K562 (cell line): ENCODE measurements around the gene TXNRD1. TPM values are rescaled to one million over a fixed set of nuclear protein-coding genes. Genes with fewer than 3 reads are reported as not detected.

Experiments used
- CBFA2T2 ChIP-seq: fragments of 450-650 bp; conservative IDR thresholded peaks from 2 replicates; pipeline ENCODE4 v1.6.1; 2017; ENCODE audit warnings: mild to moderate bottlenecking
- CTCF ChIP-seq, 3 experiments: IDR thresholded peaks in 2 of 3; conservative IDR thresholded peaks in 1 of 3; 2 replicates each; pipeline ENCODE4 v1.5.1; 2011 to 2012; ENCODE audit warnings: low read length in 3 of 3, mild to moderate bottlenecking in 3 of 3, control low read depth in 2 of 3, improper control_type of control experiment in 1 of 3, inconsistent platforms in 1 of 3, low read depth in 1 of 3, mixed read lengths in 1 of 3, moderate library complexity in 1 of 3; ENCODE audit not compliant: insufficient read depth in 2 of 3
- DEAF1 ChIP-seq: fragments of 450-650 bp; formaldehyde crosslinking; IDR thresholded peaks from 2 replicates; pipeline ENCODE4 v1.4.0; 2020; ENCODE audit warnings: mild to moderate bottlenecking, moderate library complexity
- DLX4 ChIP-seq: fragments of 250-450 bp; sonication (Bioruptor Pico); IDR thresholded peaks from 2 replicates; pipeline ENCODE4 v1.6.1; 2021; ENCODE audit warnings: mild to moderate bottlenecking
- ESRRA ChIP-seq: fragments of 450-650 bp; IDR thresholded peaks from 2 replicates; pipeline ENCODE4 v1.6.1; 2014; ENCODE audit warnings: low read depth, mild to moderate bottlenecking, moderate library complexity, borderline replicate concordance
- HDAC3 ChIP-seq: fragments of 450-650 bp; IDR thresholded peaks from 2 replicates; pipeline ENCODE4 v1.6.1; 2018; ENCODE audit warnings: borderline replicate concordance, mild to moderate bottlenecking, moderate library complexity; ENCODE audit not compliant: partially characterized antibody
- MAFF ChIP-seq: IDR thresholded peaks from 2 replicates; pipeline ENCODE4 v1.6.1; 2012; ENCODE audit warnings: low read length, improper control_type of control experiment
- MYC ChIP-seq, 2 experiments: fragments of 250-450 bp in 1 of 2; sonication (Bioruptor Pico) in 1 of 2; IDR thresholded peaks; 2 replicates each; pipeline versions ENCODE4 v1.5.1 to v1.6.1; 2012 to 2021; ENCODE audit warnings: low read depth in 2 of 2, borderline replicate concordance in 1 of 2, improper control_type of control experiment in 1 of 2, low read length in 1 of 2, mild to moderate bottlenecking in 1 of 2, moderate library complexity in 1 of 2
- NR2C2 ChIP-seq, 2 experiments: fragments of 200-800 bp in 1 of 2; sonication (Bioruptor generic) in 1 of 2; sonication (generic) in 1 of 2; formaldehyde crosslinking in 1 of 2; IDR thresholded peaks; 2 replicates each; pipeline versions ENCODE4 v1.6.1 to v1.8.0; 2016 to 2022; ENCODE audit warnings: mild to moderate bottlenecking in 1 of 2, missing compliant biosample characterization in 1 of 2, missing genetic modification characterization in 1 of 2, missing genetic modification reagents in 1 of 2
- OTX1 ChIP-seq: fragments of 450-650 bp; formaldehyde crosslinking; IDR thresholded peaks from 2 replicates; pipeline ENCODE4 v1.4.0; 2022; ENCODE audit warnings: mild to moderate bottlenecking
- RBM15 ChIP-seq: fragments of 200-400 bp; formaldehyde crosslinking; IDR thresholded peaks from 2 replicates; pipeline ENCODE4 v1.6.1; 2018; ENCODE audit warnings: mild to moderate bottlenecking, low read length, moderate library complexity; ENCODE audit not compliant: insufficient read depth
- STAG1 ChIP-seq: sonication (generic); formaldehyde crosslinking; IDR thresholded peaks from 2 replicates; pipeline ENCODE4 v1.5.0; 2020; ENCODE audit warnings: missing genetic modification reagents, borderline replicate concordance
- TBP ChIP-seq: optimal IDR thresholded peaks from 2 replicates; pipeline ENCODE3; 2011; ENCODE audit warnings: low read depth, low read length, improper control_type of control experiment
- YY1 ChIP-seq, 3 experiments: IDR thresholded peaks; 2 replicates each; pipeline ENCODE4 v1.6.1; 2011; ENCODE audit warnings: low read length in 2 of 3, mild to moderate bottlenecking in 2 of 3, moderate library complexity in 2 of 3, borderline replicate concordance in 1 of 3, control low read depth in 1 of 3, low read depth in 1 of 3; ENCODE audit not compliant: insufficient read depth in 3 of 3, insufficient replicate concordance in 2 of 3, control insufficient read depth in 1 of 3, insufficient read length in 1 of 3; ENCODE audit errors: extremely low read depth in 1 of 3
- ZC3H11A ChIP-seq: IDR thresholded peaks from 2 replicates; pipeline ENCODE4 v1.6.1; 2012; ENCODE audit warnings: low read depth, low read length, improper control_type of control experiment
- ZNF23 ChIP-seq: fragments of 250-450 bp; sonication (Bioruptor Pico); IDR thresholded peaks from 2 replicates; pipeline ENCODE4 v1.4.0; 2020; ENCODE audit warnings: mild to moderate bottlenecking
- ZNF24 ChIP-seq: fragments of 450-650 bp; IDR thresholded peaks from 2 replicates; pipeline ENCODE4 v1.6.1; 2016
- polyA plus RNA-seq, 8 experiments: library from polyadenylated mRNA; depleted of rRNA in 4 of 8; stranded (reverse) in 5 of 8; unstranded in 3 of 8; fragments of >200 nt; fragmentation: Nextera tagmentation in 2 of 8; fragmentation: Illumina TruSeq in 1 of 8; extraction: Ambion mirVana in 2 of 8; extraction: Trizol in 1 of 8; gene quantifications; 2 replicates each; pipeline versions ENCODE4 v1.2.1 to v1.2.3, GENCODE V29; 2011 to 2014; ENCODE audit warnings: inconsistent platforms in 1 of 8, missing spikeins in 1 of 8
- total RNA-seq, 7 experiments: library from RNA; depleted of rRNA in 6 of 7; stranded (reverse); fragments of >200 nt in 6 of 7; fragmentation: Illumina TruSeq in 2 of 7; extraction: Trizol in 2 of 7; gene quantifications; 2 replicates each; pipeline versions ENCODE4 v1.2.1 to v1.2.3, GENCODE V29; 2011 to 2021; ENCODE audit warnings: low replicate concordance in 1 of 7
- TF ChIP-seq, protein P1 (sequence below): fragments of 150-350 bp; conservative IDR thresholded peaks from 2 replicates; pipeline ENCODE4 v1.6.1; 2014; ENCODE audit warnings: low read length
- TF ChIP-seq, protein P2 (sequence below): fragments of 250-450 bp; sonication (Bioruptor Pico); IDR thresholded peaks from 2 replicates; pipeline ENCODE4 v1.8.0; 2021; ENCODE audit warnings: moderate library complexity, mild to moderate bottlenecking, inconsistent platforms

TXNRD1 gene
- total and polyA plus RNA-seq, 9 of the 15 experiments (the other 6 are each of a cell fraction or from before 2014, with no cell fraction given): 107 to 189 (median 146) TPM

DNA sequence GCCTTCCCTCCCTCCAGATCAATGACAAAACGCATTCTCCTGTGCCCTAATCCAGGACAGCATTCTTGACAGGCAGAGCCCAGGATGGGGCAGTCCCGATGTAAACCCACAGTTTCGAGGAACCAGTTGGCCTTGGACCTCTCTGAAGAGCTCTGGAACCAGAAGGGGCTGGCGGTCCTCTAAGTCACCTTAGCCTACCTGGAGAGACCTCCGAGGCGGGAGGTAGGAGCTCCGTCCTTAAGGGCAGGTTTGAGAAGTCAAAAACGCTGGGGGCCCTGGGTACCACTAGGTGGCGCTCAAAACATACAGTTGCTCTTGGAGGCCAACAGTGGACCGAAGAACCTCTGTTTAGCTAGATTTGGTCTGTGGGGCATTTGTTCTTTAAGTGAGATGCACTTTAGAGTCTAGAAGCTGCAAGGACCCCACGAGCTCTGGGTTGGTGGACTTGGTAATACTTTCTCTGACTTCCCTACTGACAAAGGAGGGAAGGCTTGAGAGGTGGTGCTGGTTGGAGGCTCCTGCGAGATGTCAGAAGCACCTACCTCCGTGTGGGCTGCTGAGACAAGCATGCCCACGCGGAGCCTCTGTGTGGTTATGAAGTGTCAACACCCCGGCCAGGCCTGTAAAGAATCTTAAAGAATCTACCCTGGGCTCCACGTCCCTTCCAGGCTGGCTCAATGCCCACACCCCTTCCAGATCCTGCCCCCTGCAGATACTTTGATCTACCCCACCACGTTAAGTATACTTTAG lies 166.3 kb downstream of the TXNRD1 start (continued):
- no peak for TF ChIP-seq DLX4
- TF ChIP-seq DEAF1 (CRISPR knock-in tag): peak; percentile 94
- TF ChIP-seq, protein P1, sequence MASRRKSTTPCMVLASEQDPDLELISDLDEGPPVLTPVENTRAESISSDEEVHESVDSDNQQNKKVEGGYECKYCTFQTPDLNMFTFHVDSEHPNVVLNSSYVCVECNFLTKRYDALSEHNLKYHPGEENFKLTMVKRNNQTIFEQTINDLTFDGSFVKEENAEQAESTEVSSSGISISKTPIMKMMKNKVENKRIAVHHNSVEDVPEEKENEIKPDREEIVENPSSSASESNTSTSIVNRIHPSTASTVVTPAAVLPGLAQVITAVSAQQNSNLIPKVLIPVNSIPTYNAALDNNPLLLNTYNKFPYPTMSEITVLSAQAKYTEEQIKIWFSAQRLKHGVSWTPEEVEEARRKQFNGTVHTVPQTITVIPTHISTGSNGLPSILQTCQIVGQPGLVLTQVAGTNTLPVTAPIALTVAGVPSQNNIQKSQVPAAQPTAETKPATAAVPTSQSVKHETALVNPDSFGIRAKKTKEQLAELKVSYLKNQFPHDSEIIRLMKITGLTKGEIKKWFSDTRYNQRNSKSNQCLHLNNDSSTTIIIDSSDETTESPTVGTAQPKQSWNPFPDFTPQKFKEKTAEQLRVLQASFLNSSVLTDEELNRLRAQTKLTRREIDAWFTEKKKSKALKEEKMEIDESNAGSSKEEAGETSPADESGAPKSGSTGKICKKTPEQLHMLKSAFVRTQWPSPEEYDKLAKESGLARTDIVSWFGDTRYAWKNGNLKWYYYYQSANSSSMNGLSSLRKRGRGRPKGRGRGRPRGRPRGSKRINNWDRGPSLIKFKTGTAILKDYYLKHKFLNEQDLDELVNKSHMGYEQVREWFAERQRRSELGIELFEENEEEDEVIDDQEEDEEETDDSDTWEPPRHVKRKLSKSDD: 0 out of 2 replicates have a peak, but pooled peaks have one; percentile 61
- no peak for TF ChIP-seq MYC (IDR thresholded peaks at IDR 0.05; ENCODE audit: low read depth, low read length)
- no peak for TF ChIP-seq MYC (CRISPR knock-in tag; IDR thresholded peaks at IDR 0.05; ENCODE audit: borderline replicate concordance, low read depth)
- no peak for TF ChIP-seq ZC3H11A
- peak; percentile 92 for TF ChIP-seq STAG1
- no peak for TF ChIP-seq HDAC3
- TF ChIP-seq ZNF23: no peak
- TF ChIP-seq, protein P2, sequence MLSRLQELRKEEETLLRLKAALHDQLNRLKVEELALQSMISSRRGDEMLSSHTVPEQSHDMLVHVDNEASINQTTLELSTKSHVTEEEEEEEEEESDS (CRISPR knock-in tag): no peak
- TF ChIP-seq CTCF (IDR thresholded peaks at IDR 0.05 in 2 of 3, conservative IDR thresholded peaks at IDR 0.05 in 1 of 3; ENCODE audit: insufficient read depth in 2 of 3, low read depth in 1 of 3, low read length in 3 of 3): peak; percentile 90 to 95 (median 95)
- 0 out of 2 replicates have a peak, but pooled peaks have one; percentile 28 for TF ChIP-seq NR2C2 (CRISPR knock-in tag; IDR thresholded peaks at IDR 0.05)
- no peak for TF ChIP-seq NR2C2 (tag; IDR thresholded peaks at IDR 0.05)
- peak; percentile 11; the same call in 1 of the 2 replicates for TF ChIP-seq ZNF24
- no peak for TF ChIP-seq CBFA2T2
- no peak for TF ChIP-seq ESRRA
- TF ChIP-seq MAFF: no peak
- TF ChIP-seq TBP: no peak
- TF ChIP-seq OTX1: no peak
- peak in 1 of 3 experiments; percentile 15 for TF ChIP-seq YY1 (IDR thresholded peaks at IDR 0.05; ENCODE audit: borderline replicate concordance in 1 of 3, control insufficient read depth in 1 of 3, extremely low read depth in 1 of 3, insufficient read depth in 3 of 3, insufficient read length in 1 of 3, insufficient replicate concordance in 2 of 3, low read depth in 1 of 3, low read length in 2 of 3)
- TF ChIP-seq RBM15: no peak
